SK-N-MC (cell line): ENCODE results near the gene CHD2.

Experiments
- EZH2 ChIP-seq: fragments of 200-600 bp; sonication (generic); IDR thresholded peaks from one replicate; pipeline ENCODE4 v1.6.1; 2017; ENCODE audit warnings: antibody characterized with exemption
- FOXP2 ChIP-seq: optimal IDR thresholded peaks from 2 replicates; pipeline ENCODE3; 2011; ENCODE audit warnings: mild to moderate bottlenecking, moderate library complexity; ENCODE audit not compliant: insufficient read depth; ENCODE audit errors: extremely low read length, control extremely low read depth
- POLR2AphosphoS5 ChIP-seq: IDR thresholded peaks from 2 replicates; pipeline ENCODE4 v1.6.1; 2012; ENCODE audit warnings: mild to moderate bottlenecking, low read depth, low read length, borderline replicate concordance

DNA sequence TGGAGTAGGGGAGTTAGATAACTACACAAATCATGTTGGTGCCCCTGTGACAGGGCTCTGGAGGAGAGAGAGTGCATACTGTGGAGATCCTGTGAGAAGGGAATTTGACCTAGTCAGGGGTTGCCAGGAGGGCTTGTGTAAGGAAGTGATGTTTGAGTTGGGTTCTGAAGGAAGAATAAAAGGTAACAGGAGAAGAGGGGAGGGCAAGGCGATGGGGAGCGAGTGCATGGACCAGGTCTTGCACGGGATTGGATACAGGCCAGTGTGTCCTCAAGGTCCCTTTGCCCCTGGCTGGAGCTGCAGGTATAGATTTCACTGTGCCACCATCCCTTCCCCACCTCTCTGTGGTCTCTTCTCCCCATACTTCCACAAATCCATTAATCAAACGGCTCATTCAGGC lies 105.0 kb downstream of the CHD2 start:
- TF ChIP-seq EZH2 (no peak), POLR2AphosphoS5 (no peak), FOXP2 (no peak)
